Astrocyte of the spinal cord (primary cell): ENCODE measurements around the gene GTPBP4.

ENCODE experiments used
- DNase-seq: peaks from one replicate; pipeline ENCODE4 v3.0.0; 2011; ENCODE audit warnings: low read depth, low spot score
- H3K4me3 ChIP-seq: 2 replicates; pipeline ENCODE4 v1.5.1; 2011; ENCODE audit warnings: low read depth, mild to moderate bottlenecking, low read length, moderate library complexity
- CTCF ChIP-seq: IDR thresholded peaks from 2 replicates; pipeline ENCODE4 v1.5.1; 2012; ENCODE audit warnings: low read depth, mild to moderate bottlenecking, low read length, inconsistent platforms
- in situ Hi-C: cut with HindIII; loops from 2 replicates; pipeline ENCODE4 v1.10.0; 2017; ENCODE audit warnings: low sequenced_read_pairs

GTPBP4 gene

GRCh38 chr10:1068380-1069361 lies 80.4 kb downstream of the GTPBP4 start:
- DNase-seq: no peak
- TF ChIP-seq CTCF: no peak
- no peak overlapping the region for H3K4me3 ChIP-seq
- in situ Hi-C loops: no loop called here
